Loucy (cell line): ENCODE measurements around the gene PHLDB1.

Experiments
- EZH2phosphoT487 ChIP-seq: fragments of 200-600 bp; IDR thresholded peaks from 2 replicates; pipeline ENCODE4 v1.6.1; 2018; ENCODE audit warnings: antibody characterized with exemption, mild to moderate bottlenecking, moderate library complexity, borderline replicate concordance
- TF ChIP-seq, protein P1 (sequence below): fragments of 200-600 bp; sonication (generic); conservative IDR thresholded peaks from 2 replicates; pipeline ENCODE4 v1.5.1; 2014; ENCODE audit warnings: mild to moderate bottlenecking, antibody characterized with exemption, low read length

DNA sequence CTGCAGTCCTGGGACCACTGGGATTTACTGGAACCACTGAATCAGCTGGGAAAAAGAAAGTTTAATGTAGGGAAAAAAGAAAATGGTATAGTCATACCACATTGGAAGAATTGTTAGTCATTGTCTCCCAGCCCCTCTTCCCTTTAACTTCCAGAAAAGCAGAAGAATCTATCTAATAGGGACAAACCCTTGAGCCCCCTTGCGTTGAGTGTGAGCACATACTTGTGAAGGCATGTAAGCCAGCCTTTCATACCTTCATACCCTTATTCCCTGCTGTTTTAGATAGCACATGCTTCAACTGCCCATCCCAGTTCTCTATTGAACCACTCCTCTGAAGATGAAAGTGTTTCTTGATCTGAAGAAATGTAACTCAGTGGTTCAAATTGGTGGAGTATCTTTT is 65.4 kb downstream of the PHLDB1 start:
- TF ChIP-seq, protein P1, sequence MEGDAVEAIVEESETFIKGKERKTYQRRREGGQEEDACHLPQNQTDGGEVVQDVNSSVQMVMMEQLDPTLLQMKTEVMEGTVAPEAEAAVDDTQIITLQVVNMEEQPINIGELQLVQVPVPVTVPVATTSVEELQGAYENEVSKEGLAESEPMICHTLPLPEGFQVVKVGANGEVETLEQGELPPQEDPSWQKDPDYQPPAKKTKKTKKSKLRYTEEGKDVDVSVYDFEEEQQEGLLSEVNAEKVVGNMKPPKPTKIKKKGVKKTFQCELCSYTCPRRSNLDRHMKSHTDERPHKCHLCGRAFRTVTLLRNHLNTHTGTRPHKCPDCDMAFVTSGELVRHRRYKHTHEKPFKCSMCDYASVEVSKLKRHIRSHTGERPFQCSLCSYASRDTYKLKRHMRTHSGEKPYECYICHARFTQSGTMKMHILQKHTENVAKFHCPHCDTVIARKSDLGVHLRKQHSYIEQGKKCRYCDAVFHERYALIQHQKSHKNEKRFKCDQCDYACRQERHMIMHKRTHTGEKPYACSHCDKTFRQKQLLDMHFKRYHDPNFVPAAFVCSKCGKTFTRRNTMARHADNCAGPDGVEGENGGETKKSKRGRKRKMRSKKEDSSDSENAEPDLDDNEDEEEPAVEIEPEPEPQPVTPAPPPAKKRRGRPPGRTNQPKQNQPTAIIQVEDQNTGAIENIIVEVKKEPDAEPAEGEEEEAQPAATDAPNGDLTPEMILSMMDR, result no peak
- no peak for TF ChIP-seq EZH2phosphoT487
